ENCODE data around the gene DDAH1.

DNA sequence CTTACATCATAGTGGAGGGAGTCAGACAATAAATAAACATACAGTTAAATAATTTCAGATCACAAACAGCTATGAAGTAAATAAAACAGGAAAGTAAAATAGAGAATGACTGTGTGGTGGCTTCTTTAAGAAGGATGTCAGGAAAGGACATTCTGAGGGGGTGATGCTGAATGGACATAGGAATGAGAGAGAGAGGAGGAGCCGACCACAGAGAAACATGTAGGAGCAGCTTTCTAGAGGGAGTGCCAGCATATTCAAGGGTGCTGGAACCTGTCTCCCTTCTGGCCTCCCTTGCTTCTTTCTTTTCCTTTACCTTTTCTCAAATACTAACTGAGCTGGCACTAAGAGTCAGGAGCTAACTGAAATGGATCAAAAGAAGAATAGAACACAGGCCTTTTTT lies 168.0 kb downstream of the DDAH1 start:
- TF ChIP-seq CTCF (IDR thresholded peaks at IDR 0.05; ENCODE audit: low read depth, low read length, poor library complexity, severe bottlenecking), result no peak
- TF ChIP-seq EZH2phosphoT487 (IDR thresholded peaks at IDR 0.05; ENCODE audit: borderline replicate concordance, low read length), result no peak
